H1 (cell line): ENCODE measurements around the gene AKR1B15.
"Not testable (repeated sequence)": the region's sequence is repeated elsewhere in the genome, so short reads cannot be mapped to it uniquely, and the experiment has no call there.

ENCODE experiments used
- CHD1 ChIP-seq: IDR thresholded peaks from 2 replicates; pipeline ENCODE4 v1.6.1; 2012; ENCODE audit warnings: low read depth, low read length, improper control_type of control experiment
- EP300 ChIP-seq, 2 experiments: IDR thresholded peaks; 1 replicate in 1 of 2; 2 replicates in 1 of 2; pipeline ENCODE4 v1.6.1; 2011 to 2012; ENCODE audit warnings: low read depth in 2 of 2, low read length in 2 of 2, mild to moderate bottlenecking in 2 of 2, borderline replicate concordance in 1 of 2, inconsistent platforms in 1 of 2, moderate library complexity in 1 of 2
- NANOG ChIP-seq: IDR thresholded peaks from 2 replicates; pipeline ENCODE4 v1.6.1; 2011; ENCODE audit warnings: low read length, low read depth, mild to moderate bottlenecking, inconsistent platforms; ENCODE audit not compliant: insufficient read depth, poor library complexity, severe bottlenecking
- POLR2A ChIP-seq, 2 experiments: IDR thresholded peaks; 1 replicate in 1 of 2; 2 replicates in 1 of 2; pipeline ENCODE4 v1.6.1; 2011; ENCODE audit warnings: low read depth in 2 of 2, low read length in 2 of 2, mild to moderate bottlenecking in 2 of 2; ENCODE audit errors: control extremely low read depth in 1 of 2
- POLR2AphosphoS5 ChIP-seq: IDR thresholded peaks from 2 replicates; pipeline ENCODE4 v1.6.1; 2011; ENCODE audit warnings: low read depth, low read length
- RBBP5 ChIP-seq: IDR thresholded peaks from 2 replicates; pipeline ENCODE4 v1.7.1; 2012; ENCODE audit warnings: low read depth, mild to moderate bottlenecking, inconsistent platforms, low read length, moderate library complexity, borderline replicate concordance
- RFX5 ChIP-seq: IDR thresholded peaks from 2 replicates; pipeline ENCODE4 v1.6.1; 2011; ENCODE audit warnings: low read depth, low read length, improper control_type of control experiment, borderline replicate concordance
- SRF ChIP-seq: IDR thresholded peaks from 2 replicates; pipeline ENCODE4 v1.6.1; 2011; ENCODE audit warnings: mild to moderate bottlenecking, low read depth, low read length, moderate library complexity
- TF ChIP-seq, protein P1 (sequence below), 3 experiments: IDR thresholded peaks; 1 replicate in 2 of 3; 2 replicates in 1 of 3; pipeline versions ENCODE4 v1.5.1 to v1.6.1; 2011; ENCODE audit warnings: low read length in 3 of 3, mild to moderate bottlenecking in 3 of 3, inconsistent platforms in 2 of 3, low read depth in 1 of 3, moderate library complexity in 1 of 3; ENCODE audit not compliant: insufficient read depth in 1 of 3; ENCODE audit errors: control extremely low read depth in 1 of 3
- TF ChIP-seq, protein P2 (sequence below): IDR thresholded peaks from 2 replicates; pipeline ENCODE4 v1.6.1; 2012; ENCODE audit warnings: inconsistent platforms
- TF ChIP-seq, protein P3 (sequence below): IDR thresholded peaks from 2 replicates; pipeline ENCODE4 v1.6.1; 2011; ENCODE audit warnings: low read length, improper control_type of control experiment

DNA sequence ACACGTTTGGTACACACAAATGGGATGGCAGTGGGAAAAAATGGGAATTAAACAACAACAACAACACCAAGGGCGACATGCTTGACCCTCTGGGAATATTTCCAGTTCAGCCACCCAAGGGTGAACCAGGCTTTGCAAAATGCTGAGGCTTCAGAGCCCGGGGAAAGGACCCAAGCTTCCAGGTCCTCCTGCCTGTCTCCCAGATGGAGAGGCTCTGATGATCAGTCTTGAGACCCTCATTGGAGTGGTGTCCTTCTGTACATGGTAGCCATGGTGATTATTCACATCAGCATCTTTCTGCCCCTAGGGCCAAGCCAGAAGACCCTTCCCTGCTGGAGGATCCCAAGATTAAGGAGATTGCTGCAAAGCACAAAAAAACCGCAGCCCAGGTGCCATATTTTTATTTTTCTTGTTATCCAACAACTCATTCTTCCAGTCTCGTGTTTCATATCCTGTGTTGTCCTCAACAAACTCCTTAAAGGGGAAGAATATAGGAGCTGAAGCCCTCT is 11.6 kb upstream of the AKR1B15 start:
- TF ChIP-seq, protein P1, sequence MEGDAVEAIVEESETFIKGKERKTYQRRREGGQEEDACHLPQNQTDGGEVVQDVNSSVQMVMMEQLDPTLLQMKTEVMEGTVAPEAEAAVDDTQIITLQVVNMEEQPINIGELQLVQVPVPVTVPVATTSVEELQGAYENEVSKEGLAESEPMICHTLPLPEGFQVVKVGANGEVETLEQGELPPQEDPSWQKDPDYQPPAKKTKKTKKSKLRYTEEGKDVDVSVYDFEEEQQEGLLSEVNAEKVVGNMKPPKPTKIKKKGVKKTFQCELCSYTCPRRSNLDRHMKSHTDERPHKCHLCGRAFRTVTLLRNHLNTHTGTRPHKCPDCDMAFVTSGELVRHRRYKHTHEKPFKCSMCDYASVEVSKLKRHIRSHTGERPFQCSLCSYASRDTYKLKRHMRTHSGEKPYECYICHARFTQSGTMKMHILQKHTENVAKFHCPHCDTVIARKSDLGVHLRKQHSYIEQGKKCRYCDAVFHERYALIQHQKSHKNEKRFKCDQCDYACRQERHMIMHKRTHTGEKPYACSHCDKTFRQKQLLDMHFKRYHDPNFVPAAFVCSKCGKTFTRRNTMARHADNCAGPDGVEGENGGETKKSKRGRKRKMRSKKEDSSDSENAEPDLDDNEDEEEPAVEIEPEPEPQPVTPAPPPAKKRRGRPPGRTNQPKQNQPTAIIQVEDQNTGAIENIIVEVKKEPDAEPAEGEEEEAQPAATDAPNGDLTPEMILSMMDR (IDR thresholded peaks at IDR 0.05; ENCODE audit: control extremely low read depth in 1 of 3, insufficient read depth in 1 of 3, low read depth in 1 of 3, low read length in 3 of 3): not testable (repeated sequence)
- TF ChIP-seq EP300 (IDR thresholded peaks at IDR 0.05; ENCODE audit: borderline replicate concordance in 1 of 2, low read depth in 2 of 2, low read length in 2 of 2); CHD1; SRF; RFX5; POLR2A (IDR thresholded peaks at IDR 0.05; ENCODE audit: control extremely low read depth in 1 of 2, low read depth in 2 of 2, low read length in 2 of 2); NANOG; RBBP5; POLR2AphosphoS5: not testable (repeated sequence)
- TF ChIP-seq, protein P2, sequence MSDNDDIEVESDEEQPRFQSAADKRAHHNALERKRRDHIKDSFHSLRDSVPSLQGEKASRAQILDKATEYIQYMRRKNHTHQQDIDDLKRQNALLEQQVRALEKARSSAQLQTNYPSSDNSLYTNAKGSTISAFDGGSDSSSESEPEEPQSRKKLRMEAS: not testable (repeated sequence)
- TF ChIP-seq, protein P3, sequence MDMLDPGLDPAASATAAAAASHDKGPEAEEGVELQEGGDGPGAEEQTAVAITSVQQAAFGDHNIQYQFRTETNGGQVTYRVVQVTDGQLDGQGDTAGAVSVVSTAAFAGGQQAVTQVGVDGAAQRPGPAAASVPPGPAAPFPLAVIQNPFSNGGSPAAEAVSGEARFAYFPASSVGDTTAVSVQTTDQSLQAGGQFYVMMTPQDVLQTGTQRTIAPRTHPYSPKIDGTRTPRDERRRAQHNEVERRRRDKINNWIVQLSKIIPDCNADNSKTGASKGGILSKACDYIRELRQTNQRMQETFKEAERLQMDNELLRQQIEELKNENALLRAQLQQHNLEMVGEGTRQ: not testable (repeated sequence)
